WTC11 (cell line): Measurements from ENCODE around the gene DYNLT2B. TPM values are rescaled to one million over a fixed set of nuclear protein-coding genes. Genes with fewer than 3 reads are reported as not detected.

ENCODE experiments used
- ATAC-seq: fragments of 200-7000 bp; cut with Tn5 transposase; 2 replicates; pipeline ENCODE4 v1.10.0; 2021; ENCODE audit warnings: mild to moderate bottlenecking, moderate library complexity
- CTCF ChIA-PET: fragments of 300-600 bp; sonication (Branson Sonifier 250); formaldehyde crosslinking; loops from one replicate; lab custom pipeline; 2021; ENCODE audit warnings: antibody characterized with exemption; lab: Charles Lee
- POLR2A ChIA-PET: fragments of 350-600 bp; sonication (Branson Sonifier 250); formaldehyde crosslinking; loops from one replicate; lab custom pipeline; 2021; ENCODE audit warnings: antibody characterized with exemption; lab: Charles Lee
- DNase-seq: peaks from one replicate; pipeline ENCODE4 v3.0.0; 2021; ENCODE audit warnings: low spot score
- H3K27ac Mint-ChIP-seq: 2 replicates; pipeline ENCODE4 v1.8.0; 2021; ENCODE audit warnings: mixed read lengths
- H3K27me3 Mint-ChIP-seq: 2 replicates; pipeline ENCODE4 v1.8.0; 2021; ENCODE audit warnings: low read depth, mild to moderate bottlenecking, moderate library complexity, mixed read lengths
- H3K36me3 Mint-ChIP-seq: 2 replicates; pipeline ENCODE4 v1.8.0; 2021; ENCODE audit warnings: mixed read lengths
- H3K4me1 Mint-ChIP-seq: 2 replicates; pipeline ENCODE4 v1.8.0; 2022; ENCODE audit warnings: mixed read lengths
- H3K4me3 Mint-ChIP-seq: 2 replicates; pipeline ENCODE4 v1.8.0; 2021; ENCODE audit warnings: mild to moderate bottlenecking, moderate library complexity, mixed read lengths
- H3K9me3 Mint-ChIP-seq: 2 replicates; pipeline ENCODE4 v1.8.0; 2021; ENCODE audit warnings: mixed read lengths
- ARID4B ChIP-seq: sonication (generic); formaldehyde crosslinking; IDR thresholded peaks from 2 replicates; pipeline ENCODE4 v1.8.0; 2023; ENCODE audit warnings: missing genetic modification reagents, mild to moderate bottlenecking, borderline replicate concordance
- CBFB ChIP-seq: sonication (generic); formaldehyde crosslinking; IDR thresholded peaks from 2 replicates; pipeline ENCODE4 v1.8.1; 2022; ENCODE audit warnings: mild to moderate bottlenecking, low read depth, missing genetic modification reagents
- CREB1 ChIP-seq: sonication (generic); formaldehyde crosslinking; IDR thresholded peaks from 2 replicates; pipeline ENCODE4 v1.8.0; 2023; ENCODE audit warnings: mild to moderate bottlenecking, missing genetic modification reagents
- ELF4 ChIP-seq: sonication (generic); formaldehyde crosslinking; IDR thresholded peaks from 2 replicates; pipeline ENCODE4 v1.8.1; 2022; ENCODE audit warnings: low read depth, mild to moderate bottlenecking, moderate library complexity, missing genetic modification reagents
- EMX1 ChIP-seq: fragments of 250-450 bp; sonication (Bioruptor Pico); IDR thresholded peaks from 2 replicates; pipeline ENCODE4 v1.8.0; 2021; ENCODE audit warnings: mild to moderate bottlenecking
- GTF2I ChIP-seq: fragments of 250-450 bp; sonication (Bioruptor Pico); conservative IDR thresholded peaks from 2 replicates; pipeline ENCODE4 v1.4.0; 2021; ENCODE audit warnings: mild to moderate bottlenecking
- IRF2 ChIP-seq: sonication (generic); formaldehyde crosslinking; IDR thresholded peaks from 2 replicates; pipeline ENCODE4 v1.8.0; 2022; ENCODE audit warnings: low read depth, missing genetic modification reagents, borderline replicate concordance
- KAT7 ChIP-seq: sonication (generic); formaldehyde crosslinking; IDR thresholded peaks from 2 replicates; pipeline ENCODE4 v1.8.1; 2023; ENCODE audit warnings: missing genetic modification reagents, mild to moderate bottlenecking, borderline replicate concordance
- MXD4 ChIP-seq: fragments of 250-450 bp; sonication (Bioruptor Pico); IDR thresholded peaks from 2 replicates; pipeline ENCODE4 v1.8.0; 2021; ENCODE audit warnings: mild to moderate bottlenecking, moderate library complexity, borderline replicate concordance
- NR3C1 ChIP-seq: sonication (generic); formaldehyde crosslinking; conservative IDR thresholded peaks from 2 replicates; pipeline ENCODE4 v1.8.1; 2023; ENCODE audit warnings: low read depth, mild to moderate bottlenecking, missing genetic modification reagents
- PREB ChIP-seq: sonication (generic); formaldehyde crosslinking; IDR thresholded peaks from 2 replicates; pipeline ENCODE4 v1.8.1; 2022; ENCODE audit warnings: mild to moderate bottlenecking, missing genetic modification reagents, moderate library complexity, borderline replicate concordance
- PRRX2 ChIP-seq: fragments of 250-450 bp; sonication (Bioruptor Pico); IDR thresholded peaks from 2 replicates; pipeline ENCODE4 v1.8.0; 2021; ENCODE audit warnings: mild to moderate bottlenecking
- TP53 ChIP-seq: sonication (generic); formaldehyde crosslinking; IDR thresholded peaks from 2 replicates; pipeline ENCODE4 v1.8.1; 2023; ENCODE audit warnings: mild to moderate bottlenecking, missing genetic modification reagents
- USF1 ChIP-seq: sonication (generic); formaldehyde crosslinking; IDR thresholded peaks from 2 replicates; pipeline ENCODE4 v1.8.0; 2022; ENCODE audit warnings: mild to moderate bottlenecking, missing genetic modification reagents
- ZBTB43 ChIP-seq: sonication (generic); formaldehyde crosslinking; IDR thresholded peaks from 2 replicates; pipeline ENCODE4 v1.8.1; 2023; ENCODE audit warnings: mild to moderate bottlenecking, missing genetic modification reagents
- ZMAT4 ChIP-seq: fragments of 250-450 bp; sonication (Bioruptor Pico); IDR thresholded peaks from 2 replicates; pipeline ENCODE4 v1.9.0; 2021; ENCODE audit warnings: mild to moderate bottlenecking
- ZNF138 ChIP-seq: sonication (generic); formaldehyde crosslinking; conservative IDR thresholded peaks from 2 replicates; pipeline ENCODE4 v1.8.1; 2022; ENCODE audit warnings: mild to moderate bottlenecking, moderate library complexity, missing genetic modification reagents
- ZNF219 ChIP-seq: sonication (generic); formaldehyde crosslinking; IDR thresholded peaks from 2 replicates; pipeline ENCODE4 v1.8.0; 2023; ENCODE audit warnings: missing genetic modification reagents, mild to moderate bottlenecking, borderline replicate concordance
- ZNF232 ChIP-seq: sonication (generic); formaldehyde crosslinking; IDR thresholded peaks from 2 replicates; pipeline ENCODE4 v1.8.0; 2022; ENCODE audit warnings: mild to moderate bottlenecking, missing genetic modification reagents
- ZNF263 ChIP-seq: sonication (generic); formaldehyde crosslinking; IDR thresholded peaks from 2 replicates; pipeline ENCODE4 v1.8.1; 2022; ENCODE audit warnings: low read depth, mild to moderate bottlenecking, moderate library complexity, missing genetic modification reagents
- ZNF423 ChIP-seq: fragments of 250-450 bp; sonication (Bioruptor Pico); IDR thresholded peaks from 2 replicates; pipeline ENCODE4 v2.1.2; 2022; ENCODE audit warnings: mild to moderate bottlenecking, moderate library complexity
- ZNF512 ChIP-seq: sonication (generic); formaldehyde crosslinking; IDR thresholded peaks from 2 replicates; pipeline ENCODE4 v1.8.1; 2022; ENCODE audit warnings: missing genetic modification reagents, borderline replicate concordance
- total RNA-seq: library from RNA; stranded (reverse); gene quantifications from 3 replicates; pipeline ENCODE4 v1.2.3, GENCODE V29; 2021

Gene DYNLT2B
- total RNA-seq, 1 experiment from 2014 or later: 10.0 TPM

GRCh38 chr3:196332168-196332567, 14.1 kb upstream of the DYNLT2B start:
- H3K9me3 Mint-ChIP-seq: no peaks in the 10 kb centered on the region
- ChIA-PET POLR2A (no interaction called here), CTCF (no interaction called here)
- H3K36me3 Mint-ChIP-seq: no peaks in the 10 kb centered on the region
- DNase-seq (no peak), ATAC-seq (no peak)
- TF ChIP-seq EMX1 (CRISPR knock-in tag) (no peak), ZNF232 (CRISPR knock-in tag) (no peak), PREB (CRISPR knock-in tag) (no peak), NR3C1 (CRISPR knock-in tag) (no peak), CREB1 (no peak), USF1 (no peak), ELF4 (CRISPR knock-in tag) (no peak), ZMAT4 (CRISPR knock-in tag) (no peak), GTF2I (CRISPR knock-in tag) (no peak), ZNF138 (CRISPR knock-in tag) (no peak), IRF2 (CRISPR knock-in tag) (no peak), PRRX2 (CRISPR knock-in tag) (no peak)
- H3K4me1 Mint-ChIP-seq: peaks cover 7% of the 10 kb centered on the region
- H3K4me3 Mint-ChIP-seq: no peak overlapping the region
- no peaks in the 10 kb centered on the region; the same call in 1 of the 2 replicates for H3K27me3 Mint-ChIP-seq
- H3K27ac Mint-ChIP-seq: no peak overlapping the region

- Mint-ChIP-seq H3K27me3 (no peaks in the 10 kb centered on the region), H3K36me3 (no peaks in the 10 kb centered on the region), H3K27ac (peak overlapping the region; percentile 42; the same call in 1 of the 2 replicates), H3K9me3 (no peaks in the 10 kb centered on the region), H3K4me3 (no peak overlapping the region), H3K4me1 (peaks cover 12% of the 10 kb centered on the region)
- DNase-seq (no peak), ATAC-seq (peak; percentile 59)
- ChIA-PET CTCF (interaction anchor here (1.0 kb wide), 1 partner anchor 10 kb away, joined by 3 read pairs; no protein-coding TSS in a partner anchor), POLR2A (no interaction called here)
- TF ChIP-seq KAT7 (CRISPR knock-in tag) (no peak), MXD4 (CRISPR knock-in tag) (no peak), ZNF219 (CRISPR knock-in tag) (no peak), ZNF423 (CRISPR knock-in tag) (no peak), ZNF263 (CRISPR knock-in tag) (no peak), CBFB (no peak)
Observed at GRCh38 chr3:196327405-196327804, 9.4 kb upstream of the DYNLT2B start.

GRCh38 chr3:196326936-196327335, 8.9 kb upstream of the DYNLT2B start:
- ATAC-seq: no peak
- POLR2A ChIA-PET: no interaction called here
- H3K9me3 Mint-ChIP-seq: no peaks in the 10 kb centered on the region
- no peak for DNase-seq
- CTCF ChIA-PET: interaction anchor here (1.0 kb wide), 1 partner anchor 10 kb away, joined by 3 read pairs; no protein-coding TSS in a partner anchor
- H3K36me3 Mint-ChIP-seq: no peaks in the 10 kb centered on the region
- 0 out of 2 replicates have a peak overlapping the region, but pooled peaks have one; percentile 28 for H3K27ac Mint-ChIP-seq
- H3K27me3 Mint-ChIP-seq: no peaks in the 10 kb centered on the region
- peaks cover 12% of the 10 kb centered on the region for H3K4me1 Mint-ChIP-seq
- H3K4me3 Mint-ChIP-seq: no peak overlapping the region
- TF ChIP-seq GTF2I (CRISPR knock-in tag) (no peak), ZNF512 (CRISPR knock-in tag) (no peak), TP53 (no peak), ARID4B (CRISPR knock-in tag) (no peak), CREB1 (no peak), ZBTB43 (CRISPR knock-in tag) (no peak)
